HG02763 (cell line): Measurements from ENCODE around the gene GATA2.

Source experiments
- ATAC-seq: cut with Tn5 transposase; IDR thresholded peaks from one replicate; pipeline ENCODE4 v1.9.1; 2021; ENCODE audit warnings: mild to moderate bottlenecking, moderate library complexity; ENCODE audit not compliant: unreplicated experiment

GATA2 gene

GRCh38 chr3:128436214-128436613, 56.8 kb downstream of the GATA2 start:
- no peak for ATAC-seq

GRCh38 chr3:128435561-128435960, 57.4 kb downstream of the GATA2 start:
- no peak for ATAC-seq

GRCh38 chr3:128435058-128435457, 57.9 kb downstream of the GATA2 start:
- ATAC-seq, result no peak

- no peak for ATAC-seq
Measured at GRCh38 chr3:128434524-128434923, 58.5 kb downstream of the GATA2 start.

GRCh38 chr3:128433837-128434165, 59.2 kb downstream of the GATA2 start:
- ATAC-seq, result no peak

GRCh38 chr3:128432971-128433836, 59.8 kb downstream of the GATA2 start:
- no peak for ATAC-seq

- no peak for ATAC-seq
Measured at GRCh38 chr3:128432301-128432970, 60.6 kb downstream of the GATA2 start.

- no peak for ATAC-seq
Measured at GRCh38 chr3:128431803-128432300, 61.1 kb downstream of the GATA2 start.

GRCh38 chr3:128430731-128431130, 62.3 kb downstream of the GATA2 start:
- ATAC-seq, result no peak

- ATAC-seq, result no peak
Measured at GRCh38 chr3:128430301-128430700, 62.7 kb downstream of the GATA2 start.

GRCh38 chr3:128429751-128430150, 63.2 kb downstream of the GATA2 start:
- ATAC-seq, result no peak
